Epithelial cell of proximal tubule (primary cell): ENCODE measurements around the gene IGSF23. TPM values are rescaled to one million over a fixed set of nuclear protein-coding genes. Genes with fewer than 3 reads are reported as not detected.
A peak's percentile ranks its signal among the peaks of the same experiment; 100 is the strongest.
"Not testable (repeated sequence)": the region's sequence is repeated elsewhere in the genome, so short reads cannot be mapped to it uniquely, and the experiment has no call there.

Source experiments
- DNase-seq: peaks from one replicate; pipeline ENCODE4 v3.0.0-alpha.2; 2011; ENCODE audit warnings: low read depth
- H3K4me3 ChIP-seq: 2 replicates; pipeline ENCODE4 v1.5.1; 2011; ENCODE audit warnings: low read depth, mild to moderate bottlenecking, low read length
- total RNA-seq: library from RNA; depleted of rRNA; stranded (reverse); fragments of >200 nt; gene quantifications from 2 replicates; pipeline ENCODE4 v1.2.3, GENCODE V29; 2015
- TF ChIP-seq, protein P1 (sequence below): conservative IDR thresholded peaks from 2 replicates; pipeline ENCODE4 v1.5.1; 2012; ENCODE audit warnings: low read depth, mild to moderate bottlenecking, low read length

IGSF23 gene
- total RNA-seq, 1 donor from 2014 or later: 0.12 TPM

DNA sequence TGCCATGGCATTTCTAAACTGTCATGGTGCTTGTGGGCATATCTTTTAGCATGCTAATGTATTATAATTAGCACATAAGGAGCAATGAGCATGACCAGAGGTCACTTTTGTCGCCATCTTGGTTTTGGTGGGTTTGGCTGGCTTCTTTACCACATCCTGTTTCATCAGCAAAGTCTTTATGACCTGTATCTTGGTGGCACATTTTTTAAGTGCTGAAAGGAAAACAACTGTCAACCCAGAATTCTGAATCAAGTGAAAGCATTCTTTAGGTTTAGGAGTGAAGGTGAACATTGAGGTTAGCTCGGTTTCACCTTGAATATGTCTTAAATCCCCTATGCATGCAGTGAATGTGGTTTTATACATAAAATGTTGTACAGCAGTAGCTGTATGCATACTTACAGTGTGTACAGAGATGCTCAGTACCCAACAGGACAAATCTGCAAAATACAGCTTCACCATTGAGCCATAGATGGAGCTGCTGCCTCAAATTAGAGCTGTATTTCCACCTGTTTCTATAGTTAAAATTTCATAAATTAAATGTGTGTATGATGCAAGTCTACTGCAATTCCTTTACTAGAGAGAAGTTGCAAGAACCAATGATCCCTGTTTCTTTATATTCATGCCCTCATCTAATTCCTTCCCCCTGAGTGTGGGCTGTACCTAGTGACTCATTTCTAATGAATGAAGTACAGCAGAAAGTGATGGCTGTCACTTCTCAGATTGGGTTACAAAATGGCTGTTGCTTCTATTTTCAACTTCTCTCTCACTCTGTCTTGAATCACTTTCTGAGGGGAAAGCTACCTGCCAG, 25.2 kb upstream of the IGSF23 start:
- peak; percentile 91 for DNase-seq
- TF ChIP-seq, protein P1, sequence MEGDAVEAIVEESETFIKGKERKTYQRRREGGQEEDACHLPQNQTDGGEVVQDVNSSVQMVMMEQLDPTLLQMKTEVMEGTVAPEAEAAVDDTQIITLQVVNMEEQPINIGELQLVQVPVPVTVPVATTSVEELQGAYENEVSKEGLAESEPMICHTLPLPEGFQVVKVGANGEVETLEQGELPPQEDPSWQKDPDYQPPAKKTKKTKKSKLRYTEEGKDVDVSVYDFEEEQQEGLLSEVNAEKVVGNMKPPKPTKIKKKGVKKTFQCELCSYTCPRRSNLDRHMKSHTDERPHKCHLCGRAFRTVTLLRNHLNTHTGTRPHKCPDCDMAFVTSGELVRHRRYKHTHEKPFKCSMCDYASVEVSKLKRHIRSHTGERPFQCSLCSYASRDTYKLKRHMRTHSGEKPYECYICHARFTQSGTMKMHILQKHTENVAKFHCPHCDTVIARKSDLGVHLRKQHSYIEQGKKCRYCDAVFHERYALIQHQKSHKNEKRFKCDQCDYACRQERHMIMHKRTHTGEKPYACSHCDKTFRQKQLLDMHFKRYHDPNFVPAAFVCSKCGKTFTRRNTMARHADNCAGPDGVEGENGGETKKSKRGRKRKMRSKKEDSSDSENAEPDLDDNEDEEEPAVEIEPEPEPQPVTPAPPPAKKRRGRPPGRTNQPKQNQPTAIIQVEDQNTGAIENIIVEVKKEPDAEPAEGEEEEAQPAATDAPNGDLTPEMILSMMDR: peak; percentile 41
- H3K4me3 ChIP-seq: peak overlapping the region; percentile 0

DNA sequence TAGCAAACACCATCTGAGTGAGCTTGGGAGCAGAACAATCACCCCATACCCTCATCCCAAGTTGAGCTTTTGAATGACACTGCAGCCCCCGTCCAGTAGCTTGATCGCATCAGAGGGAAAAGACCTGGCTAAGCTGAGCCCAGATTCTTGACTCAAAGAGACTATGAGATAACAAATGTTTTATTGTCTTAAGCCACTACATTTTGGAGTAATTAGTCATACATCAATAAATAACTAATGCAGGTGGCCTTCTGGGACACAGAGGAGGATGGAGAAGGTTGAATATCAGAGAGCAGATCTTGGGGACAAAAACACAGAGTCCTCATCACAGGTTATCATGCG, 24.6 kb upstream of the IGSF23 start:
- TF ChIP-seq, protein P1: no peak
- no peak overlapping the region for H3K4me3 ChIP-seq
- peak; percentile 56 for DNase-seq

DNA sequence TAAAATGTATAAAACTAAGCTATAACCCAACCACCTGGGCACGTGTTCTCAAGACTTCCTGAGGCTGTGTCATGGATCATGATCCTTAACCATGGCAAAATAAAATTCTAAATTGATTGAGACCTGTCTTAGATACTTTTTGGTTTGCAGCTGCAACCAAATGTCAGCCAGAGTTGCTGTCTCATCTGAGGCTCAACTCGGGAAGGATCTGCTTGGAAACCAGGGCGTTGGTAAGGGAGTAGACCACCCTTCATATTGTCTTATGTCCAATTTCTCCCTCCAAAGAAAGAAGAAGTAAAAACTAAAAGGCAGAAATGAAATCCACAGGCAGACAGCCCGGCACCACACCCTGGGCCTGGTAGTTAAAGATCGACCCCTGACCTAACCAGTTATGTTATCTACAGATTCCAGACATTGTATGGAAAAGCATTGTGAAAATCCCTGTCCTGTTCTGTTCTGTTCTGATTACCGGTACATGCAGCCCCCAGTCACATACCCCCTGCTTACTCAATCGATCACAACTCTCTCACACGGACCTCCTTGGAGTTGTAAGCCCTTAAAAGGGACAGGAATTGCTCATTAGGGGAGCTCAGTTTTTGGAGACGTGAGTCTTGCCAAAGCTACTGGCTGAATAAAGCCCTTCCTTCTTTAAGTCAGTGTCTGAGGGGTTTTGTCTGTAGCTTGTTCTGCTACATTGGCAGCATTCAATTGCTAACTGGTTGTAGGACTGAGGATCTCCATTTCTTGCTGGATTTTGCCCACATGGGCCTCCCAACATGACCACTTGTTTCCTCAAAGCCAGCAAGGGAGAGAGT, 22.9 kb upstream of the IGSF23 start:
- TF ChIP-seq, protein P1: no peak
- no peak for DNase-seq
- no peak overlapping the region for H3K4me3 ChIP-seq

GRCh38 chr19:44591340-44591993, 21.9 kb upstream of the IGSF23 start:
- DNase-seq, H3K4me3 ChIP-seq: not testable (repeated sequence)

DNA sequence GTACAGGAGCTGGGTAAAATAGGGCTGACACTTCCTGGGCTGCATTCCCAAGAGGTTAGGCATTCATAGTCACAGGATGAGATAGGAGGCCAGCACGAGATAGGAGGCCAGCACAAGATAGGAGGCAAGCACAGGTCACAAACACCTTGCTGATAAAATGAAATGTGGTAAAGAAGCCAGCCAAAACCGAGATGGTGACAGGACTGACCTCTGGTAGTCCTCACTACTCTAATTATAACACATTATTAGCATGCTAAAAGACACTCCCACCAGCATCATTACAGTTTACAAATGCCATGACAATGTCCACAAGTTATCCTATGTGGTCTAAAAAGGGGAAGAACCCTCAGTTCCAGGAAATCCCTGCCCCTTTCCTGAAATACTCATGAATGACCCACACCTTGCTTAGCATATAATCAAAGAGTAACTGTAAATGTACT, 20.9 kb upstream of the IGSF23 start:
- H3K4me3 ChIP-seq: no peak overlapping the region
- DNase-seq: no peak
- TF ChIP-seq, protein P1: no peak

DNA sequence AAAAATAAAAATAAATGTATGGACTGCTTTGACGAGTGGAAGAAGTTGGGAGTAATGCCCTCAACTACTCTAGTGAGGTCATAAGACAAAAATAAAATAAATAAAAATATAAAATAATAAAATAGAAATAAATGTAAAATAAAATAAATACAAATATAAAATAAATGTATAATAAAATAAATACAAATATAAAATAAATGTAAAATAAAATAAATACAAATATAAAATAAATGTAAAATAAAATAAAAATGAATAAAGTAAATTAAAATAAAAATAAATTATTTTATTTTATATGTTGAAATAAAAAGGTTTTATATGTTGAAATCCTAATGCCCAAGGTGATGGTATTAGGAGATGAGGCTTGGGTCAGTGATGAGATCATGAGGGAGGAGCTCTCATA, 20.1 kb upstream of the IGSF23 start:
- TF ChIP-seq, protein P1: no peak
- no peak overlapping the region for H3K4me3 ChIP-seq
- DNase-seq: no peak

GRCh38 chr19:44593866-44594266, 19.5 kb upstream of the IGSF23 start:
- not testable (repeated sequence) for H3K4me3 ChIP-seq, DNase-seq
